T-helper 9 cell (primary cell): ENCODE data around the gene CLSTN2.

Source experiments
- DNase-seq: peaks from one replicate; pipeline ENCODE4 v3.0.0-alpha.2; 2020

Gene CLSTN2

GRCh38 chr3:140349938-140350337, 415.0 kb downstream of the CLSTN2 start:
- no peak for DNase-seq

GRCh38 chr3:140351466-140351865, 416.5 kb downstream of the CLSTN2 start:
- DNase-seq, result no peak

DNA sequence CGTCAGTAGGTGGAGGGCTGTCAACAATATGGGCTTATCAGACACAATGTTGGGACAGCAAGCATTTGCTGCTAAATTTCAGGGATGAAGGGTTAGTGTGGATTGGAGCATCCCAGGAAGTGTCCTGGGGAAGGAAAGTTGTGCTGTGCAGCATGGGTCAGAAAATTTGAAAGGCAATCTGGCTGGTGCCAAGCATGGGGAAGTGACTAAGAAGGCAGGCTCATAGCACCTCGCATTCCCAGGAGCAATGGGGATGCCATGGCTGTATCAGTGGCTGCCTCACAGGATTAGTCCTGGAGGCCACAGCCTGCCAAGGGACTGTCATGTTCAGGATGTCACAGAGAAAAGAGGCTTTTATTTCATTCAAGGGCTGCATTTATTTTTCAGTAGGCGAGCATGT, 420.5 kb downstream of the CLSTN2 start:
- no peak for DNase-seq

DNA sequence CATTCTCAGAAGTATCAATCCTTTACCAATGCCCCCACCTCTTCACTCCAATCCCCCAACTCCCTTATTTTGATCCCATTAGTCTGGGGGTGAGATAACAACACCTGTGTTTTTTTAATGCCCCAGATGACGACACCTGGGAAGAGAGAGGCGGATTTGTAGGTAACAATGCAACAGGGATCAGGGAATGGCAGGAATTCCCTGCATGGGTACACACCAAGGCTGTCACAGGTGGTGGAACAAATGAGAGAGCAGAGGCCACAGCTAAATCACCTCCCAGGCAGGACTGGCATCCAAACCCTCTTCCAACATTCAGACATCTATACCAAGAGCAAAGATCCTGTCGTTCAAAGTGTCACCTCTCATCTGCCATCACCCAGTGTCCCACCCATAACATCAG, 423.7 kb downstream of the CLSTN2 start:
- no peak for DNase-seq

- DNase-seq, result no peak
Measured at GRCh38 chr3:140359233-140359995, 424.4 kb downstream of the CLSTN2 start.

- DNase-seq, result no peak
Measured at GRCh38 chr3:140360332-140360731, 425.3 kb downstream of the CLSTN2 start.

DNA sequence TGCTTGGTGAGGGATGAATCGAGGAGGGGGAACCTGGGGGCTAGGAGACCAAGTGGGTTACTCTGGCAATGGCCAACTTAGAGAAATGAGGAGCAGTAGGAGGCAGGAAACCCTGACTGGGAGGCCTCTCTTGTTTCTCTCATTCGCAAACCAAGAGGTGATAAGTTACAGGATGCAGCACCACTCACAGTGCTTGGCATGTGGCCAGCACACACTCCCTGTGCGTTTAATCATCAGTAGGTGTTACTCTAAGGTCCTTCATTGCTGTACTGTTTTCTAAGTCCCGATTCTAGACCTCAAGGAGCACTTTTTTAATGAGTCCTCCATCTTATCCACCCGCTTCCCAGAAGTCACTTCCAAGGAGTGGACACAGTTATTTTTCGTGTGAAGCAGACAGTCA, 428.8 kb downstream of the CLSTN2 start:
- no peak for DNase-seq

DNA sequence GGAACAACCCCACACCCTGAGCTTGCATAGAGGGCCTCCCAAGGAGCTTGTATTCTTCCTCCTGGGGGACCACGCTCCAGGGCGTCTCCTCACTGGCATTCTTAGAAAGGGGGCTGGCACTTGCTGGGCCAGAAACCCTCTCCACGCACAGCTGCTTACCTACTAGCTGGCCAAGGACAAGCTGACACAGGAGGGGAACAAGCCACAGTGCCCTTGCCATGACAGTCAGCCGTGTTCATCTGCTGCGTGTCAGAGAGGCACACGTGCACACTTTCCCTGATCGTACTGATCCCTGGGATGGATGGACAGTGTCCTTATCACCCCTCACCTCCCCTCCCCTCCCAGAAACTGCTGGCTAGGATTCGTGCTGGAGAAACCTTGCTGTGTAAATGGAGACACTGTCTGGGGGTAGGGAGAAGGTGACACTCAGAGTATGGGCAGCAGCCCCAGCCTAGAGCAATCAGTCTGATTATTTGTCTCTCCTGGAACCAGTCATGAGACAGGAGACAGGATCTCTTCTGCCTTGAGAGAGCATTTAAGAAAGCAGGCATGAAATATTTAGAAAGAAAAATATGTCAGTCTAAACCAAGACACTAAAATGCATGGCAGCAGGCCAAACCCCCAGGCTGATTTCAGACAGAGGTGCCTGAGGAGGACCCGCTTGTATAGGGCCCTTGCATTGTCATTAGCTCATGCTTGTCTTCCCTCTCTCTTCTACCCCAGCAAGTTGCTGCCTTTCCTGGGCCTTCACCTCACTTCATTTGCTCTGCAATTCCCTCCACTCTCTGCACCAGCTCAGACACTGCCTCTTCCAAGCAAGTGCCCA, 431.1 kb downstream of the CLSTN2 start:
- DNase-seq, result no peak

- no peak for DNase-seq
Measured at GRCh38 chr3:140368223-140368811, 433.3 kb downstream of the CLSTN2 start.

GRCh38 chr3:140370686-140371085, 435.7 kb downstream of the CLSTN2 start:
- DNase-seq, result no peak

DNA sequence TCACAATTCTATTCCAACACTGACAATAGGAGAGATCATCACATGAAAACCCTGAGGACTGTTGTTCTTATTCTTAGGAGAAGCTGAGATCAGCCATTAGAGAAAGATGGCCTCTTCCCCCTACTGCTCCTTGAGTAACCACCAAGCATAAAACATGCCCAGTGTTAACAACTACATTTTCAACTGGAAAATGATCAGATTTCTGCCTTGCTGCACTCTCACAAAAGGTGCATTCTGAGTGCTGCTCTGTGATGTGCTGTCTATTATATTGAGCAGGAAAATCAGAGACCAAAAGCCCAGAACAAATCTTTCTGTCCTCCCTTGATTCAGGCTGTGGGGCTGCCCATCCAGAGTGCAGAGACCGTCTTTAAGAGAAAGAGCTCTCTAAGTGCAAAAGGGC, 438.2 kb downstream of the CLSTN2 start:
- no peak for DNase-seq

GRCh38 chr3:140375002-140375401, 440.0 kb downstream of the CLSTN2 start:
- no peak for DNase-seq

GRCh38 chr3:140376136-140376889, 441.3 kb downstream of the CLSTN2 start:
- no peak for DNase-seq

DNA sequence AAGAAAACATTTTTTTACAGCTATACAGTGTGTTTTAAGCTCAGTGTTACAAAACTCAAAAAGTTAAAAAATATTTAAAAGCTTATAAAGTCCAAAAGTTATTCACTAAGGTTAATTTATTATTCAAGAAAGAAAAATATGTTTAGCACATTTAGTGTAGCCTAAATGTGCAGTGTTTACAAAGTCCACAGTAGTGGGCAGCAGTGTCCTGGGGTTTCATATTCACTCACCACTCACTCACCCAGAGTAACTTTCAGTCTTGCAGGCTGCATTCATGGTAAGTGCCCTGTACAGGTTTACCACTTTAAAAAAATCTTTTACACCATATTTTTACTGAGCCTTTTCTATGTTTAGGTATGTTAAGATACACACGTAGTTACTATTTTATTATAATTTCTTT, 442.7 kb downstream of the CLSTN2 start:
- DNase-seq, result no peak

DNA sequence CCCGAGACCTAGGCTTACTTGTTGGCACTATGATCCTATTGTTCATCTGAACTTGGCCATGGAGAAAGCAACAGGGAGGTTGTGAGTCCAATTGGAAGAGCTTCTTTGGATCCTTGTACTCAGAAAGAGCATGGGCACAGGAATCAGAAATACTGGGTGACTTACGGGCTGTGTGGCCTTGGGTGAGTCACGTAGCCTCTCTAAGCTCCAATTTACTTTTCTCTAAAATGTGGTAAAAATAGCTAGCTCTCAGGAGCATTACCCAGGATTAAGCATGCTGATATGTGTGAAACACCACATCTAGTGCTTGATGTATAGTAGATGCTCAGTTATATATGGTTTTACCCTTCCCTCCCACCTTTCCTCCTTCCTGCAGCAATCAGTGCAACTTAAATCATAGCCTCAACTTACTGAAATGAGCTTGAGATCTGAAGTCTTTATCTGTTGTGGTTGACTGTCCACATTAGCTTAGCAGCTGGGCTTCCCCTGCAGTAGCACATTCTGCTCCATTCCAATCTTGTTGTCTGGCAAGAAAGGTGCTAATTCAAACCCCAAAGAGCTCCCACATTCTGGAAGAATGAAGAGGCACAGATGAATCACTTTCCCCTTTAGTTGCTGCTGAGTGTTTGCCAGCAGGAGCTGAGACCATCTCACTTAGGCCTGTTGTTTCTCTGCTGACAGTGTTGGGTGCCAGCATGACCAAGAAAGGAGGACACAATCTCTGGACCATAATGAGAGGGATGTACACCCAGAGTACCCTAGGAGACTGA, 443.8 kb downstream of the CLSTN2 start:
- no peak for DNase-seq

GRCh38 chr3:140384028-140384771, 449.2 kb downstream of the CLSTN2 start:
- DNase-seq, result no peak

DNA sequence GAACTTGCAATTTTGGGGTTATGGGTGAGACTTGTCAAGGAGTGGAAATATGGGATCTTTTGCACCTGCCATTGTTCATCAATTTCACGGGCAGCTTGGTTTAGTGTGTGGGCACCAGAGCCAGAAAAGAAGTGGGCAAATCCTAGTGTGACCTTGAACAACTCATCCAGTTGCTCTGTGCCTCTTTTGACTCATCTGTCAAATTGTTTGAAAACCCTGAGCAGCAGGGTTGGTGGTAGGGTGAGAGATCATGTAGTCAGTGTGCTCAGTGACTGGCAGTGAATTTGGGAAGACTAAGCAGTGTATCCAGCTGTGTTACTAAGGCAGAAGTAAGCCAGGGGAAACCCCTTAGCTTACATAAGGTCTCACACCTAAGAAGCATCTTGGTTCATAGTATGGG, 449.9 kb downstream of the CLSTN2 start:
- DNase-seq, result no peak

GRCh38 chr3:140386357-140387100, 451.5 kb downstream of the CLSTN2 start:
- DNase-seq, result no peak

GRCh38 chr3:140387244-140387643, 452.3 kb downstream of the CLSTN2 start:
- no peak for DNase-seq

DNA sequence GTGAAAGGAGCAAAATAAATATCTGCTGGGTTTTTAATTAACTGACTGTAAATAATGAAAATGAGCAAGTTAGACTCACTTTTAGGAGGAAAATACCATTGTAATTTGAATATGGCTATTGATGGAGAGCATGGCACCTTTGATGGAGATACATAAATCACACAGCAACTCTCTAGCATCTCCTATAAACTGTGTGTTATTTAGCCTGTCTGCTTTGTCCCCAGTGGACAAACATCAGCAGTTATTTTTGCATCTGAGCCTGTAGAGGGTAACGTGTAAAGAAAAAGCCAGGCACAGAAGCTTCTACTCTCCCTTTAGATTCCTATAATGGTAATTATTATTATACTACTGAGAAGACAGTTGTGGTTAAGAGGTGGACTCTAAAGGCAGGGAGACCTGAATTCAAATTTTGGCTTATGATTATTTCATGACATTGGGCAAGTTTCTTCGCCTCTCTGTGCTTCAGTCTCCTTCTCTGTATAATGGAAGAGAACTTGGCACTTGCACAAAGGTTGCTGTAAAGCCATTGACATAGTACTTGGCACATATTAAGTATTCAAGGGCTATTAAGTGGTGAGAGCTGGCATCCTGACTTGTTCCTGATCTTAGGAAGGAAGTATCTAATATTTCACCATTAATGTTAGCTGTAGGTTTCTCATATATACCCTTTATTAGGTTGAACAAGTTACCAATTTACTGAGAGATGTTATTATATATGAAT, 453.4 kb downstream of the CLSTN2 start:
- DNase-seq, result no peak
